Ureter (tissue), 1 donor: ENCODE measurements around the gene MYCT1. TPM values are rescaled to one million over a fixed set of nuclear protein-coding genes. Genes with fewer than 3 reads are reported as not detected.
"Not testable (repeated sequence)": the region's sequence is repeated elsewhere in the genome, so short reads cannot be mapped to it uniquely, and the experiment has no call there.

Experiments used
- DNase-seq: peaks from one replicate; pipeline ENCODE4 v3.0.0-alpha.2; 2020; ENCODE audit warnings: low spot score
- total RNA-seq: library from RNA; stranded (reverse); gene quantifications from one replicate; pipeline ENCODE4 v1.2.4, GENCODE V29; 2023
- donor health status: DM: yes; HTN: yes; CAD: no.

The MYCT1 gene, protein sequence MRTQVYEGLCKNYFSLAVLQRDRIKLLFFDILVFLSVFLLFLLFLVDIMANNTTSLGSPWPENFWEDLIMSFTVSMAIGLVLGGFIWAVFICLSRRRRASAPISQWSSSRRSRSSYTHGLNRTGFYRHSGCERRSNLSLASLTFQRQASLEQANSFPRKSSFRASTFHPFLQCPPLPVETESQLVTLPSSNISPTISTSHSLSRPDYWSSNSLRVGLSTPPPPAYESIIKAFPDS
- total RNA-seq: 11.5 TPM

DNA sequence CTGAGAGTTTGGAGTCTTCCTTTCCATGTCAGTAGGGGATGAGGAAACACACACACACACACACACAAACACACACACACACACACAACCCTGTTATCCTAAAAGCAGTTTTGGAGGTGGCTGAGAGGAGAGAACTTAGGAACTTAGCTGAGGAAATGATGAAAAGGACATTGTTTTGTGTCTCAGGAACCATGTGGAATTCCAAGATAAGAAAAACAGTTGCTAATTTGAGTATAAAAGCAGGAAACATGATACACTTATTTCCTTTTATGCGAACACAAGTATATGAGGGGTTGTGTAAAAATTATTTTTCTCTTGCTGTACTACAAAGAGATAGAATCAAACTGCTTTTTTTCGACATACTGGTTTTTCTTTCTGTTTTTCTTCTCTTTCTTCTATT is at the start of gene MYCT1:
Gene MYCT1 (plus strand): TSS at position 264 of the 400 bp plus-strand sequence. CDS start 6 bp downstream, at position 270.
- DNase-seq: no peak

DNA sequence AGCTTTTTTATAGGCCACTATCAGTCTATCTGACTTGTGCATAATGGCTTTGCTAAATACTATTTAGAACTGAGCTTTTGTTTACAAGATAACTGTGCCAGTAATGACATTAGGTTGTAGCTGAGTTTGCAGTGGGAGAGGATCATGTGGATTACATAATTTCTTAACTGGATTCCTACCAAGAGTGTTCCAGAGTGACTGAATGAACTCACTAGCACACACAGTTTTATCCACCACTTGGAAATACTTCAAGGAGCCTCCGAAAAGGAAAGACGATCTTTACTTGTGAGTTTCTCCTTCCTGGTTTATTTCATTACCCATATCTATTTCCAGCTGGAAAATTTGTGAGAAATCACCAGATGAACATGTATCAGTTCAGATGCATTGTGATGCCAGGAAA is 49.6 kb upstream of the MYCT1 start:
- DNase-seq: no peak

DNA sequence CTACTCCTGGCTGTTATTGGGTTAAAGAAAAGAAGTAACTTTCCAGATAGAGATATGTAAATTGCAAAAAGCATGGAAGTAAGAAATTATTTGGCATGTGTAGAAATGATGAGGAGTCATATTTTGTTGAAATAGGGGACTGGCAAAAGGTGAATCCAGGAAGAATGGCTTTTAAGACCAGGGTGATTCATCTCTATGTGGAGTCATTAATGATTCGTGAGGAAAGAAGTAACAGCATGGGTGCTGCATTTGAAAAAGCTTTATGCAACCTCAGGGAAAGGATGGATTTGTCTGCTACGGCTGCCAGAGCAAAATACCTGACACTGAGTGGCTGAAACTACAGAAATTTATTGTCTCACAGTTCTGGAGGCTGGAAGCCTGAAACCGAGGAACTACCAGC is 45.7 kb upstream of the MYCT1 start:
- DNase-seq: no peak

DNA sequence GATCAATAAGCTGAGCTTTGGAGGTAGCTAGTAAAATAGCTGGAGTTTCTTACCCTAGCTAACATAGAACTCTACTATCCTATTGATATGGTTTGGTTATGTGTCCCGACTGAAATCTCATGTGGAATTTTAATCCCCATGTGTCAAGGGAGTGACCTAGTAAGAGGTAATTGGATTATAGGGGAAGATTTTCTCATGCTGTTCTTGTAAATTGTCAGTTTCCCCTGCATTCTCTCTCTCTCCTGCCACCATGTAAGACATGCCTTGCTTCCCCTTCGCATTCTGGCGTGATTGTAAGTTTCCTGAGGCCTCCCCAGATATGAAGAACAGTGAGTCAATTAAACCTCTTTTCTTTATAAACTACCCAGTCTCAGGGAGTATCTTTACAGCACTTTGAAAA is 35.9 kb upstream of the MYCT1 start:
- no peak for DNase-seq

DNA sequence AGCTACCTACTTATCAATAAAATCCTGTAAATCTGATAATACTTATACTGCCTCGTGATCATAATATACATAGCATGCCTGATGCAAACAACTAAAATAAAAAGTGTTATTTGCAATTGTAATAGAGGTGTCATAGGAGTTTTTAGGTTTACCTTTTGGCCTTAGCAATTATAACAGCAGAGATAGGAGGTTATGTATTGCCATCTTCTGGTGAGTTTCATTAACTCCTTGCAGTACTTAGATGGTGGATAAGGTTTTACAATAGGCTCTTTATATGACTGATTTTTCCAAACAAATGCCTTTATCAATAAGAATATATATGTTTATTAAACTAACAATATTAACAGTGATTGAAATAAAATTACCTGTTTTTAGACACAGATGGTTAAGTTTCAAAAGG is 27.8 kb upstream of the MYCT1 start:
- no peak for DNase-seq

DNA sequence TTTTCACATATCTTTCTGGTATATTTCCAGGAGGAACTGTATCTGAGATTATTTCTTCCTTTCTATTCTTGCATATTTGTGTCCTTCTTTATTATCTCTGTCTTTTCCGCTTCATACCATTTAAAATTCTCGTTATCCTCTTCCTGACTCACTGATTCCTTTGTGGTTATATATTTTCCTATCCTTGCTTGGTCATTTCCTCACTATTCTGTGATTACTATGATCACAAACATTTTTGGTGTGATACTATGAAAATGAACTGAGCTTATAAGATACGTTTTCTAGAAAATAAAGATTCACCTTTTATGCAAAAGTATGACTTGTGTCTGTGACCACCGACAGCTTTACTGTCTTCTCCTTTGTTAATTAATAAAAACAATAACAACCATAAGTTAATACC is 26.5 kb upstream of the MYCT1 start:
- DNase-seq: no peak

DNA sequence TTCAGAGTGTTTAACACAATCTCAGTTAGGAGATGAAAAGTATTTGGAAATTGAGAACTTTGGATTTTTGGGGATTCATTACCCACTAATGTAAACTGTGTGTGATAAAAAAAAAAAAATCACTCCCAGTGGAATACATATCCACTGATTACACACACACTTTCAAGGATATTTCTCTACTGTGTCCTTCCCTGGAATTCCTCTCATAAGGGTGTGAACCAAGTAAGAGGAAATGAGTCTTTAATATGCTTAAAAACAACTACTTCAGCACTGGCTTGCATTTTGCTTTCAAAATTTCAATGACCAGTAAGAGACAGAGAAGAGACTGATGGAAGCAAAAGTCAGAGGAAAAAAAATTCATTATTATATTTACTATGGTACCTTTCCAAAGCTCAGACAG is 24.5 kb upstream of the MYCT1 start:
- DNase-seq: no peak

DNA sequence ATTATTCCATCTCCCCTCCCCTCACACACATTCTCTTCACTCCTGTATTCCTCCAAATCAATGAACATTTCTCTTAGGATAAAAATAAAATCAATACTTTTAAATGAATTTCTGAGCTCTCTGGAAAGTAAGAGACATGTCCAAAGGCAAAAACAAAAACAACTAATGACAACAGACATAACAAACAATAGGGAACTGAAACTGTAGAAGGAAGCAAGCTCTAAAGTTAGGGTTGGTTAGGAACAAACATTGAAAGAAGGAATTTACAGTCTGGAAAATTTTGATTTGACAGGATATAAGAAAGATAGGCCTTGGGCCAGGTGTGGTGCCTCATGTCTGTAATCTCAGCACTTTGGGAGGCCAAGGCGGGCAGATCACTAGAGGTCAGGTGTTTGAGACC is 17.5 kb upstream of the MYCT1 start:
- DNase-seq: no peak

DNA sequence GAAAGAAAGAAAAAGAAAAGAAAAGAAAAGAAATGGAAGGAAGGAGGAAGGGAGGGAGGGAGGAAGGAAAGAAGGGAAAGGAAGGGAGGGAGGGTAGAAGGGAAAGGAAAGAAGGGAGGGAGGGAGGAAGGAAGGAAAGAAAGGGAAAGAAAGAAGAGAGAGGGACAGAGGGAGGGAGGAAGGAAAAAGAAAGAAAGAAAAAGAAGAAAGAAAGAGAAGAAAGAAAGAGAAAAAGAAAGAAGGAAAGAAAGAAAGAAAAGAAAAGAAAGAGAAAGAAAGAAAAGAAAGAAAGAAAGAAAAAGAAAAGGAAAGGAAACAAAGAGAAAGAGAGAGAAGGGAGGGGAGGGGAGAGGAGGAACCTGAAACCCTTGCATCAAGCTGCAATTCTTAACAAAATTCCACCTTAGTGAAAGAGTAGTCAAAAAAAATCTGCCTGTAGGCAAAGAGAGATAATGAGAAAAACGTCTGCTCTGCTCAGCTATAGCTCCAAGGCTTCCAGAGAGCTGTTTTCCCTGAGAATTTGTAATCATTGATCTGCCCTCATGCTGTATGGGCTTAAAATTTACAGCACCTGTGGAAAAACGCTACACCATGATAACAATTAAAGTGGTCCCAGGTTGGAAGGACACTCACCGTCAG is 16.7 kb upstream of the MYCT1 start:
- DNase-seq: no peak

DNA sequence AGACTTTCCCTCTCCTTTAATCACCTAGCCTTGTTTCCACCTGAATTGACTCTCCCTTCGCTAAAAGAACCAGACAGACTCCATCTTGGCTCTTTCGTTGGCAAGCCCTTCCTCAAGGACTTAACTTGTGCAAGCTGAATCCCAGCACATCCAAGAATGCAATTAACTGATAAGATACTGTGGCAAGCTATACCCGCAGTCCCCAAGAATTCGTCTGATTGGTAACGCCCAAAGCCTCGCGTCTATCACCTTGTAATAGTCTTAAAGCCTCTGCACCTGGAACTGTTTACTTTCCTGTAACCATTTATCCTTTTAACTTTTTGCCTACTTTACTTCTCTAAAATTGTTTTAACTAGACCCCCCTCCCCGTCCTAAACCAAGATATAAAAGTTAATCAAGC is 15.6 kb upstream of the MYCT1 start:
- DNase-seq: no peak

DNA sequence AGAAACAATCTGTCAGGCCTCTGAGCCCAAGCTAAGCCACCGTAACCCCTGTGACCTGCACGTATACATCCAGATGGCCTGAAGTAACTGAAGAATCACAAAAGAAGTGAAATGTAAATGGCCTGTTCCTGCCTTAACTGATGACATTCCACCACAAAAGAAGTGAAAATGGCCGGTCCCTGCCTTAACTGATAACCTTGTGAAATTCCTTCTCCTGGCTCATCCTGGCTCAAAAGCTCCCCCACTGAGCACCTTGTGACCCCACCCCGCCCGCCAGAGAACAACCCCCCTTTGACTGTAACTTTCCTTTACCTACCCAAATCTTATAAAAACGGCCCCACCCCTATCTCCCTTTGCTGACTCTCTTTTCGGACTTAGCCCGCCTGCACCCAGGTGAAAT is 14.8 kb upstream of the MYCT1 start:
- not testable (repeated sequence) for DNase-seq

DNA sequence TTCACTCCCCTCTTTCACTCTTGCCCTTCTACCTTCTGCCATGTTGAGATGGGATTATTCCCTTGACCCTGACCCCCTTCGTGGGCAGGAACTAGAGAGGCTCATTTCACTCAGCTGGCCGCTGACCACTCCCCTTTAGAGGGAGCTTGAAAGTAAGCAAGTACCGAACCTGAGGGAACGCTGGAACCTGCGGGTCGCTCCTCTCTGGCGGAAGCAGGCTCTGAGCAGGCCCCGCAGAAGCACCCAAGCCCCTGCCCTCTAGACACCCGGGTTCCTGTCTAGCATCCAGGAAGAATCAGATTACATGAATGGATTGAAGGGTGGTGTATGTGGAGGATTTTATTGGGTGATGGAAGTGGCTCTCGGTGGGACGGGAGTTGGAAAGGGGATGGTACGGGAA is 11.9 kb upstream of the MYCT1 start:
- DNase-seq: no peak

DNA sequence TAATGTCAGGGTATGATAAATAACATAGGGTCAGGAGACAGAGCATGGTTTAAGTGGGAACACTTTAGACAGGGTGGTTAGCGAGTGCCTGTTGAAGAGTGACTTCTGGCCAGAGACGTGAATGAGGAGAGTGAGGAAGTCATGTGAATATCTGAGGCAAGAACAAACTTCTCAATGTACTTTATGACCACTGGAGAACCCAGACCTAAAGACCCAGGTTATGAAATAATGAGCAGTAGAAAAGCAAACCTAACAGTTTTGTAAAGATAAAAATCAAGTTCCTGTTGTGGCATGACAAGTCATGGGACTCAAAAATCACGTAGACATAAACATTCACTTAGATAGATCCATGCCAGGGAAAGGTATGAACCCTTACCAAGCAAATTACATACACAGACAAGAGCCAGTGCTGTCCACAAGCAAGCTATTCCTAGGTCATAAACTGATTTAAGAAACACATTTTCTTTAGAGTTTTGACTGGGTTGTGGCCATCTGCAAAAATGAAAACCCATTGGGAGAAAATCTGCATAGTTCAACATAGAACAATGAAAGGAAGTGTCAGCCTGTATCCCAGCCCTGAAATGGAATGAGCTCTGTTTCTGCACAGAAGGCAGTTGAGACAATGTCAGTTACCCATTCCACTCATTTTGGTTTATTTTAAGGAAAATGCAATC is 2.2 kb upstream of the MYCT1 start:
- no peak for DNase-seq

DNA sequence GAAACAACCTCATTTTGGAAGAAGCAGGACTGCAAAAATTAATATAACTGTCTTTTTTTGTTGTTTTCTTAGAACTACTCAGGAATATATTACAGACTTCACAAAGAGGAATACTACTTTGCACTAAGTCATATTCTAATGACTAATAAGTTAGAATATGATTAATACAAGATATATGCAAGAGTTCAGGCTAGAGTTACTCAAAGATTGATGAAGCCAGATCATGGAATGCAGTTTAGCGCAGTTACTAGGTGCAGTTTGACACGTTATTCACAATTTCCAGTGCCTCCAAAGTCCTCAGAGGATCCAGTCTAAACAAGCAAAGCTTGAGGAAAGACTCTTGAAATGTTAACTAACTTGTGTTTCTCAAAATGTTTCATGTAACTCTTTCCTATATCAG is 1.2 kb upstream of the MYCT1 start:
- DNase-seq: no peak

DNA sequence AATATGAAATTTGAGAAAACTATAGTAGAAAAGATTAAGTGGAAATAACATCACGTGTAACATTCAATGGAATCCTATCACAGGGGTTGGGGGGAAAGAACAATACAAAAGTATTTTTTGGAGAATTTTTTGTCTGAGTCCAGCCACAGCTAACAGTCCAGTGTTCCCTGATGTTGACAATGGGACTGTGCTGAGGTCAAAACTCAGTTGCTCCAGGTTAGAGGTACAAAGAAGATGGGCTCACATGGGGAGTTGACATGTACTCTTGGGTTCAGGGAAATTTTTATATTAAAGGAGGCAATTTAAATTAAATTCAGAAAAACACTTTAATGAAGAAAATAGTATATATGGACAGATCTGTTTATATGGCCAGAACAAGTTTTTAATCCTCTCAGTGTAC is 995 bp downstream of the MYCT1 start:
- DNase-seq: no peak

DNA sequence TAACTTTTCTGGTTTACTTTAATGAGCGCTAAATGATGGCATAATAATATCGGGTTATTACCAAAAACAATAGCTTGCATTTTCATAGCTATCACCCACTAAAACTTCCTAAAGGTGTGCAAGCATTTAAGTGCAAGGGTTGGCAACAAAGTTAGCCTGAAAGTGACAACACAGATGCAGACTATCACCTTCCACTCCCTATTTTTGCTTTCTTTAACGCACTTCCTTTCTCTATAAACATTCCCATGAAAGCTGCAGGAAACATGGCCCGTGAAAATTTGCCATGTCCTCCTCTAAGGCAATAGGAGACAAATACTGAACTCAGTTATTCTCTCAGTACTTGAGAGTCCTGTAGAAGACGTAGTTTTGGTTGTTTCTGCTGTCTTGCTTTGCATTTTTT is 2.7 kb downstream of the MYCT1 start:
- DNase-seq: no peak

DNA sequence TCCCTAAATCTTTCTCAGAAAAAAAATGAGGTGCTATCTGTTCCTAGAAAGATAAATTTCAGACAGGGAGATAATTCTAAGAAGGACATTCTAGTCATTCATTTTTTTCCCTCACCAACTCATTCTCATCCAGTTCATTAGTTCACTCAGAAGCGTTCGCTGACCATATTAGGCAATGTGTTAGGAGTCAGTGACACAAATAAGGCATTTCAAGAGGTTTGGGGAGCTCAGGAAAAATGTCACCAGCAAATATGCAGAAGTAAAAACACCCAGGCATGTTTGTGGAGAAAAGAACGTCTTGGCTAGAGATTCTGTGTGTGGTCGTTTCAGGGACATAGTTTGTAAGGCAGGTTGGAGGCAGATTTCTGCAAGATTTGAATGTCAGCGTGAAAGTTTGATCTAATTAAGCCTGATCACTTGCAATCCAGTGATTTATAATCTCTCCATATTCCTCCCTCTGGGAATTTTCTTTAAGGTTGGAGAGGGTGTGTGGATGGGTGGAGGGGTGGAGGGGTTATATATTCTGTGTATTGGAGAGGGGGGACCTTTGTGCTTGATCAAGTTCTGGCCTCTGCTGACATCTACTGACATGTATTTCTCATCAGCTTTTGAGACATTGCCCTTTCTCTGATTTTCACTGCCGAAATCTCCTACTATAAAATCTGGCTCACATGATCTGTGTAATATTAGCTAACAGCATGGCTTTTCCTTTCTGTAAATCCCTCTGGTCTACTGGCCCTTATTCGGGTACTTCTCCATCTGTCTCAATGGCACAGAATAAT is 3.6 kb downstream of the MYCT1 start:
- no peak for DNase-seq

DNA sequence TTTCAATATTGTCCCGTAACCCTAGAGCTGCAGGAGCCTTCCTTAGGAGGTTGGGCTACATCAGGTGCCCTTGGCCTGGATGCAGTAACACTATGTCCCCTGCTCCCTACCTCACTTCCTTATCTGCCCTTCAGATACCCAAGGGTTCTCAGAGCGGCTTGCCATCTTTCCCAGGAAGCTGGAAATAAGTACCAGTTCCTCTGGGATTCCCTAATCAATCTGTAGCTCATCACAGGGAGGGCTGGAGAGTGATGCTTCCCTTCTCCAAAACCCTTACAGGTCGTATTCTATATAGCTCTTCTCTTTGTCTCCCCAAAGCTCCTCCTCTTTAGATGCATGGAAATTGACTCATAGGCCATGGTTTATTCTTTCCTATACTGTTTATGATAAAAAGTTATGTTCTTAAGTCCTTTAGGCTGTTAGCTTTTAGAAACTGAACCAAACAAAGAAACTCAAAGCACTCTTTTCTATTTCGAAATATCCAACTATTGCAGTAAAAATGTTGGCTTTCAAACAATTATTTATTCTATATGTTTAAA is 4.2 kb downstream of the MYCT1 start:
- DNase-seq: no peak

DNA sequence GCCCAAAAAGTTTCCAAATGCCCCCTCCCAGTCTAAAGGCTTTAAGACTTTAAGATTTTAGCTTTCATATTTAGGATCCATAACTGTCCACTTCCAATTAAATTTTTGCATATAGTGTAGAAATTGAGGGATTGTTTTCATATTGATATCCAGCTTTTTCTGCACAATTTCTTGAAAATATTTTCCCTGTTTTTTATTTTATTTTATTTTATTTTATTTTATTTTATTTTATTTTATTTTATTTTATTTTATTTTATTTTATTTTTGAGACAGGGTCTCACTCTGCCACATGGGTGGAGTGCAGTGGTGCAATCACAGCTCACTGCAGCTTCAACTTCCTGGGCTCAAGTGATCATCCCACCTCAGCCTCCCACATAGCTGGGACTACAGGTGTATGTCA is 6.1 kb downstream of the MYCT1 start:
- not testable (repeated sequence) for DNase-seq

DNA sequence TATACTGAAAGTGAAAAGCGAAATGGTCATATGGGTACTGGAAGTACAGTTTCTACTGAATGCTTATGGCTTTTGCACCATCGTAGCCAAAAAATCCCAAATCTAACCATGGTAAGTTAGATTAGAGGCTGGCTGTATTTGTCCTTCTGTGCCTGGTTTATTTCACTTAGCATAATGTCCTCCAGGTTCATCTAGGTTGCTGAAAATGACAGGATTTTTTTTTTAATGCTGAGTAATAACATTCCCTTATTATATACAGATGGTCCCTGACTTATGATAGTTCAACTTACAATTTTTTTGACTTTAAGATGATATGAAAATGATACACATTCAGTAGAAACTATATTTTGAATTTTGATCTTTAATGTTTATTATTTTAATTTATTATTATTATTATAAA is 7.6 kb downstream of the MYCT1 start:
- no peak for DNase-seq

DNA sequence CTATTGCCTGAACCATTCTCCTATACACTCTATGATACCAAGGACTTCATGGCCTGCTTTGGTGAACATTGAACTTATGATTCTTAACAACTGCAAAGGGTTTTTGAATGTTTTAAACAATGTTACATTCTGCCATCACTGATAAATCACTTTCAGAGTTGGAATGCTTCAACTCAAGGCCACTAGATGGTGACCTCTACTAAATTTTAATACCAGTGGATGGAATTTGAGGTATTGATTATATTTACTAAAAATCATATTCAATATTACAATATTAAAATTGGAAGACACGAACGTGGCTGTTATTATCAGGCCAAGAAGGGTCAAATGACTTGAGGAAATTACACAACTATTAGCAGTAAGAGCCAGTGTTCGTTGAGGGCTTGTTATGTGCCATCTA is 18.6 kb downstream of the MYCT1 start:
- DNase-seq: no peak

DNA sequence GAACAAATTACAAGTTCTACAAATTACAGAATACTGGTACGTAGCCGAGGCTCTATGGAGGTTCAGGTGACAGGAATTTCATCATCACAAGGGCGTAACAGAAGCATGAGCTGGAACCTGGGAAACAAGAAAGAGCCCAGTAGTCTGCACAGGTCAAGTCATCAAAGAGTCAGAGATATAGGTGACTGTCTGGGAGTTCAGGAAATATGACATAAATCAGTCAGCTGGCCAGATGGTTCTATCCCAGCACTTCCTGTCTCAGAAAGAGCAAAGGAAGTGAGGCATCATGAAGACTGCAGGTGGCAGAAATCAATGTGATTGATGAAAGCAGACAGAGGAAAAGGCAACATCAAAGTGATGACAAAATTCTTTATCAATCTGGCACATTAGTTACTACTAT is 23.3 kb downstream of the MYCT1 start:
- DNase-seq: no peak
